ENCODE results near the gene BAG2. TPM values are rescaled to one million over a fixed set of nuclear protein-coding genes. Genes with fewer than 3 reads are reported as not detected.

The BAG2 gene
- total and polyA plus RNA-seq, 2 of the 4 experiments (the other 2 are of a cell fraction), result 8.1 to 10.0 TPM

- H3K4ac ChIP-seq (ENCODE audit: low read depth, low read length), result no peak overlapping the region
- H2AK9ac ChIP-seq (replicated peaks; ENCODE audit: low read depth, low read length, poor library complexity), result no peak overlapping the region
- H3K36me3 ChIP-seq (ENCODE audit: control insufficient read depth, insufficient read depth, low read length), result peaks cover 2% of the 10 kb centered on the region
- no peak for ATAC-seq (ENCODE audit: low read depth)
- H3K14ac ChIP-seq (replicated peaks; ENCODE audit: low read depth, low read length), result no peak overlapping the region
- in situ Hi-C loops (cut with MboI; ENCODE audit: low sequenced_read_pairs), result no loop called here
- peaks cover 16% of the 10 kb centered on the region for H3K9me1 ChIP-seq (ENCODE audit: insufficient read depth, low read length)
- no peak overlapping the region for H3K27ac ChIP-seq (ENCODE audit: insufficient read depth, low read length)
- no peaks in the 10 kb centered on the region for H3K9me3 ChIP-seq (ENCODE audit: control insufficient read depth, insufficient read depth, low read length)
- no TSS peak for BruUV-seq (replicated peaks)
- ChIA-PET POLR2A (ENCODE audit: unreplicated experiment) (no interaction called here), CTCF (no interaction called here)
- no peak overlapping the region for H2AFZ ChIP-seq (replicated peaks; ENCODE audit: low read length, poor library complexity)
- H3K4me2 ChIP-seq (ENCODE audit: low read depth, low read length), result no peak overlapping the region
- no peak overlapping the region for H3K9ac ChIP-seq (ENCODE audit: low read depth, low read length)
- no peak overlapping the region for H4K91ac ChIP-seq (ENCODE audit: insufficient read depth, low read depth, low read length)
- WGBS, 2 experiments (ENCODE audit: extremely low coverage in 2 of 2, insufficient read length in 1 of 2), result no CpG with 5 or more reads among the region's 1 CpG
- no peak overlapping the region for H3K56ac ChIP-seq (ENCODE audit: extremely low read depth, insufficient read depth, low read length)
- H3K4me1 ChIP-seq (ENCODE audit: control insufficient read depth, insufficient read depth, low read length), result peaks cover 14% of the 10 kb centered on the region
- TF ChIP-seq ELK1 (IDR thresholded peaks at IDR 0.05; ENCODE audit: borderline replicate concordance, low read depth, low read length) (no peak), FOS (IDR thresholded peaks at IDR 0.05; ENCODE audit: low read depth, low read length) (no peak), RCOR1 (IDR thresholded peaks at IDR 0.05; ENCODE audit: insufficient replicate concordance, low read length) (no peak), CHD1 (IDR thresholded peaks at IDR 0.05; ENCODE audit: low read depth, low read length) (no peak), USF2 (IDR thresholded peaks at IDR 0.05; ENCODE audit: low read depth, low read length) (no peak), RFX5 (IDR thresholded peaks at IDR 0.05; ENCODE audit: low read depth, low read length) (no peak), MAFK (IDR thresholded peaks at IDR 0.05; ENCODE audit: low read depth, low read length) (no peak), CTCF (conservative IDR thresholded peaks at IDR 0.05; ENCODE audit: low read depth, low read length) (no peak), MXI1 (IDR thresholded peaks at IDR 0.05; ENCODE audit: borderline replicate concordance, low read depth, low read length) (no peak), MAZ (IDR thresholded peaks at IDR 0.05; ENCODE audit: borderline replicate concordance, low read depth, low read length) (no peak)
- no peak overlapping the region for H4K8ac ChIP-seq (ENCODE audit: low read depth in 2 of 2, low read length in 2 of 2)
- no peaks in the 10 kb centered on the region for H3K27me3 ChIP-seq (ENCODE audit: control insufficient read depth, insufficient read depth, low read length)
- H3K4me3 ChIP-seq (ENCODE audit: insufficient read depth, low read depth, low read length), result no peak overlapping the region
- dilution Hi-C loops (cut with HindIII; ENCODE audit: low sequenced_read_pairs, unreplicated experiment), result no loop called here
- H4K20me1 ChIP-seq (ENCODE audit: insufficient read depth, low read length), result peaks cover 17% of the 10 kb centered on the region
- no peak for DNase-seq
- no peak overlapping the region for H2BK20ac ChIP-seq (ENCODE audit: low read depth, low read length)
- peaks cover 23 to 60% of the 10 kb centered on the region in 2 experiments for H3K79me1 ChIP-seq (ENCODE audit: low read depth in 1 of 2, low read length in 2 of 2)
- H3K23ac ChIP-seq (ENCODE audit: low read depth, low read length), result no peak overlapping the region
- H4K5ac ChIP-seq (ENCODE audit: low read depth, low read length), result no peak overlapping the region
- H2BK15ac ChIP-seq (ENCODE audit: low read depth, low read length), result no peak overlapping the region
- H2BK5ac ChIP-seq (ENCODE audit: low read depth, low read length, poor library complexity, severe bottlenecking), result no peak overlapping the region
- no peak overlapping the region for H2AK5ac ChIP-seq (ENCODE audit: low read depth, low read length)
- no peak overlapping the region for H2BK120ac ChIP-seq (ENCODE audit: low read depth, low read length)
- intact Hi-C loops (cut with micrococcal nuclease), result no loop called here
- no peak overlapping the region for H3K18ac ChIP-seq (ENCODE audit: low read depth, low read length)
Measured at GRCh38 chr6:57201718-57202117, 29.6 kb downstream of the BAG2 start.
